HCT116 (cell line): ENCODE measurements around the gene RPL28. TPM values are rescaled to one million over a fixed set of nuclear protein-coding genes. Genes with fewer than 3 reads are reported as not detected.

Experiments used
- ATAC-seq: fragments of 200-7000 bp; cut with Tn5 transposase; 2 replicates; pipeline ENCODE4 v1.9.1; 2020; ENCODE audit warnings: mild to moderate bottlenecking, moderate library complexity
- BruUV-seq: library from RNA; stranded (reverse); fragments of 400-500 nt; replicated peaks from 2 replicates; lab custom pipeline; 2021; lab: Mats Ljungman, UMichigan
- CTCF ChIA-PET: fragments of 300-600 bp; sonication (Branson Sonifier 250); formaldehyde crosslinking; loops from one replicate; lab custom pipeline; 2021; ENCODE audit warnings: antibody characterized with exemption; lab: Charles Lee
- POLR2A ChIA-PET: fragments of 300-600, 350-600 bp; sonication (Branson Sonifier 250); formaldehyde crosslinking; loops from one replicate; lab custom pipeline; 2021; ENCODE audit warnings: antibody characterized with exemption; lab: Charles Lee
- RAD21 ChIA-PET, 2 experiments: fragments of 300-600 bp; sonication (Branson Sonifier 250); formaldehyde crosslinking; loops; one replicate each; lab custom pipeline; 2023; ENCODE audit warnings: low total read pairs in 2 of 2; ENCODE audit not compliant: uncharacterized antibody in 2 of 2, unreplicated experiment in 2 of 2, low non-redundant PET in 1 of 2; lab: Charles Lee
- DNase-seq: peaks from one replicate; pipeline ENCODE4 v3.0.0-alpha.2; 2010; ENCODE audit warnings: low read depth, low spot score
- H2AFZ ChIP-seq: fragments of 200-600 bp; shearing (Covaris generic), sonication (generic); 2 replicates; pipeline ENCODE4 v1.6.1; 2017; ENCODE audit warnings: low read depth, mixed run types, mixed read lengths, antibody characterized with exemption, low read length; ENCODE audit not compliant: poor library complexity, severe bottlenecking
- H3K27ac ChIP-seq: 2 replicates; pipeline ENCODE4 v1.5.1; 2012; ENCODE audit warnings: low read depth, low read length
- H3K27me3 ChIP-seq: fragments of 200-600 bp; sonication (generic); 2 replicates; pipeline ENCODE4 v1.6.1; 2016; ENCODE audit warnings: mixed run types, low read length, mixed read lengths; ENCODE audit not compliant: insufficient read depth
- H3K36me3 ChIP-seq, 2 experiments: fragments of 200-500 bp in 1 of 2; fragments of 200-600 bp in 1 of 2; sonication (Bioruptor generic) in 1 of 2; sonication (generic) in 1 of 2; 2 replicates each; pipeline versions ENCODE4 v1.5.1 to v1.6.1; 2014 to 2016; ENCODE audit warnings: low read length in 2 of 2, inconsistent platforms in 1 of 2, mixed read lengths in 1 of 2, mixed run types in 1 of 2; ENCODE audit not compliant: insufficient read depth in 2 of 2, control insufficient read depth in 1 of 2
- H3K4me1 ChIP-seq, 2 experiments: fragments of 200-600 bp in 1 of 2; sonication (generic) in 1 of 2; 2 replicates each; pipeline versions ENCODE4 v1.5.1 to v1.6.1; 2012 to 2017; ENCODE audit warnings: low read length in 2 of 2, inconsistent platforms in 1 of 2, mild to moderate bottlenecking in 1 of 2, mixed read lengths in 1 of 2, mixed run types in 1 of 2, moderate library complexity in 1 of 2; ENCODE audit not compliant: insufficient read depth in 2 of 2, control insufficient read depth in 1 of 2
- H3K4me2 ChIP-seq: fragments of 200-600 bp; sonication (generic); 2 replicates; pipeline ENCODE4 v1.6.1; 2017; ENCODE audit warnings: mixed run types, low read length, mixed read lengths
- H3K4me3 ChIP-seq, 2 experiments: fragments of 200-600 bp in 1 of 2; sonication (generic) in 1 of 2; replicated peaks in 1 of 2; 2 replicates each; pipeline ENCODE4 v1.5.1; 2011 to 2016; ENCODE audit warnings: low read length in 2 of 2, control low read depth in 1 of 2, low read depth in 1 of 2, mild to moderate bottlenecking in 1 of 2, mixed read lengths in 1 of 2, mixed run types in 1 of 2
- H3K79me2 ChIP-seq: fragments of 200-600 bp; sonication (generic); 2 replicates; pipeline ENCODE4 v1.6.1; 2017; ENCODE audit warnings: mild to moderate bottlenecking, mixed run types, low read length, moderate library complexity, mixed read lengths; ENCODE audit not compliant: insufficient read depth
- H3K9ac ChIP-seq: fragments of 200-600 bp; sonication (generic); 2 replicates; pipeline ENCODE4 v1.6.1; 2016; ENCODE audit warnings: low read length, mixed read lengths
- H3K9me2 ChIP-seq: fragments of 200-600 bp; sonication (generic), shearing (Covaris generic); 2 replicates; pipeline ENCODE4 v1.6.1; 2017; ENCODE audit warnings: mixed run types, mild to moderate bottlenecking, moderate library complexity; ENCODE audit not compliant: insufficient read depth
- H3K9me3 ChIP-seq, 2 experiments: fragments of 200-500 bp in 1 of 2; fragments of 200-600 bp in 1 of 2; sonication (Bioruptor generic) in 1 of 2; sonication (generic) in 1 of 2; 2 replicates each; pipeline ENCODE4 v1.6.1; 2014 to 2017; ENCODE audit warnings: low read length in 2 of 2, mixed read lengths in 2 of 2, inconsistent platforms in 1 of 2, low read depth in 1 of 2, mild to moderate bottlenecking in 1 of 2, mixed run types in 1 of 2, moderate library complexity in 1 of 2; ENCODE audit not compliant: control insufficient read depth in 1 of 2, insufficient read depth in 1 of 2
- H4K20me1 ChIP-seq: fragments of 200-600 bp; sonication (generic), shearing (Covaris generic); 2 replicates; pipeline ENCODE4 v1.6.1; 2017; ENCODE audit warnings: mixed run types, mild to moderate bottlenecking, moderate library complexity; ENCODE audit not compliant: insufficient read depth
- CBX3 ChIP-seq: IDR thresholded peaks from 2 replicates; pipeline ENCODE4 v1.6.1; 2012; ENCODE audit warnings: low read depth
- CEBPB ChIP-seq: IDR thresholded peaks from 2 replicates; pipeline ENCODE4 v1.6.1; 2012; ENCODE audit warnings: low read depth
- CTCF ChIP-seq, 3 experiments: fragments of 200-600 bp in 1 of 3; sonication (generic) in 1 of 3; IDR thresholded peaks in 2 of 3; conservative IDR thresholded peaks in 1 of 3; 2 replicates each; pipeline ENCODE4 v1.5.1; 2012 to 2017; ENCODE audit warnings: low read depth in 2 of 3, low read length in 2 of 3, antibody characterized with exemption in 1 of 3, borderline replicate concordance in 1 of 3, control low read depth in 1 of 3, mild to moderate bottlenecking in 1 of 3, mixed read lengths in 1 of 3, mixed run types in 1 of 3, moderate library complexity in 1 of 3; ENCODE audit not compliant: insufficient read depth in 1 of 3
- EZH2phosphoT487 ChIP-seq: fragments of 200-600 bp; IDR thresholded peaks from 2 replicates; pipeline ENCODE4 v1.6.1; 2018; ENCODE audit warnings: antibody characterized with exemption, borderline replicate concordance
- FOSL1 ChIP-seq: IDR thresholded peaks from 2 replicates; pipeline ENCODE4 v1.6.1; 2012; ENCODE audit warnings: low read depth
- JUND ChIP-seq: IDR thresholded peaks from 2 replicates; pipeline ENCODE4 v1.6.1; 2012
- MAX ChIP-seq: IDR thresholded peaks from 2 replicates; pipeline ENCODE4 v1.6.1; 2012
- POLR2AphosphoS5 ChIP-seq: IDR thresholded peaks from 2 replicates; pipeline ENCODE4 v1.6.1; 2011; ENCODE audit warnings: mild to moderate bottlenecking, low read depth, low read length, moderate library complexity
- RAD21 ChIP-seq: IDR thresholded peaks from 2 replicates; pipeline ENCODE4 v1.6.1; 2012; ENCODE audit warnings: low read depth, mild to moderate bottlenecking
- SIN3A ChIP-seq: IDR thresholded peaks from 2 replicates; pipeline ENCODE4 v1.6.1; 2012; ENCODE audit warnings: low read depth
- SP1 ChIP-seq: IDR thresholded peaks from 2 replicates; pipeline ENCODE4 v1.6.1; 2012; ENCODE audit warnings: low read depth
- intact Hi-C: fragments of 100-400 bp; cut with micrococcal nuclease; formaldehyde crosslinking; loops from 2 replicates; pipeline ENCODE4 v1.10.0; 2022
- total RNA-seq: library from RNA; stranded (reverse); gene quantifications from one replicate; pipeline ENCODE4 v1.2.1, GENCODE V29; 2021; ENCODE audit not compliant: unreplicated experiment
- TF ChIP-seq, protein P1 (sequence below): IDR thresholded peaks from 2 replicates; pipeline ENCODE4 v1.6.1; 2012; ENCODE audit warnings: low read depth

The RPL28 gene
- total RNA-seq, 1 experiment from 2014 or later = 3,050 TPM

- TF ChIP-seq SIN3A = no peak
- TF ChIP-seq FOSL1 = no peak
- no peak for TF ChIP-seq POLR2AphosphoS5
Observed at GRCh38 chr19:55382013-55382412, 3.7 kb upstream of the RPL28 start (continued).

GRCh38 chr19:55382522-55383054 lies 3.1 kb upstream of the RPL28 start:
- Histone ChIP-seq H3K79me2 (peaks cover 44% of the 10 kb centered on the region), H3K27ac (peak overlapping the region; percentile 99; the same call in 1 of the 2 replicates), H4K20me1 (peaks cover 13% of the 10 kb centered on the region; the same call in 1 of the 2 replicates), H3K27me3 (no peaks in the 10 kb centered on the region), H2AFZ (no peak overlapping the region), H3K36me3 (peaks cover 5 to 17% of the 10 kb centered on the region in 2 experiments; a peak in 3 of 4 replicates), H3K4me2 (peak overlapping the region; percentile 95), H3K9me2 (no peaks in the 10 kb centered on the region), H3K4me1 (peaks cover 6 to 39% of the 10 kb centered on the region in 2 experiments; a peak in 3 of 4 replicates), H3K9me3 (no peaks in the 10 kb centered on the region), H3K9ac (peak overlapping the region; percentile 94), H3K4me3 (peak overlapping the region; percentile 61 to 67)
- CTCF ChIA-PET = interaction anchor here (1.7 kb wide), 1 partner anchor 81 kb away, joined by 12 read pairs; no protein-coding TSS in a partner anchor
- RAD21 ChIA-PET = no interaction called here
- no TSS peak for BruUV-seq
- ATAC-seq (no peak), DNase-seq (no peak)
- intact Hi-C loops = loop anchor here (5.0 kb wide), 1 partner anchor 80 kb away; no protein-coding TSS in a partner anchor
- no peak for TF ChIP-seq EZH2phosphoT487
- no peak for TF ChIP-seq POLR2AphosphoS5
- TF ChIP-seq MAX = no peak
- no peak for TF ChIP-seq RAD21
- no peak for TF ChIP-seq FOSL1
- TF ChIP-seq CEBPB = no peak
- TF ChIP-seq, protein P1, sequence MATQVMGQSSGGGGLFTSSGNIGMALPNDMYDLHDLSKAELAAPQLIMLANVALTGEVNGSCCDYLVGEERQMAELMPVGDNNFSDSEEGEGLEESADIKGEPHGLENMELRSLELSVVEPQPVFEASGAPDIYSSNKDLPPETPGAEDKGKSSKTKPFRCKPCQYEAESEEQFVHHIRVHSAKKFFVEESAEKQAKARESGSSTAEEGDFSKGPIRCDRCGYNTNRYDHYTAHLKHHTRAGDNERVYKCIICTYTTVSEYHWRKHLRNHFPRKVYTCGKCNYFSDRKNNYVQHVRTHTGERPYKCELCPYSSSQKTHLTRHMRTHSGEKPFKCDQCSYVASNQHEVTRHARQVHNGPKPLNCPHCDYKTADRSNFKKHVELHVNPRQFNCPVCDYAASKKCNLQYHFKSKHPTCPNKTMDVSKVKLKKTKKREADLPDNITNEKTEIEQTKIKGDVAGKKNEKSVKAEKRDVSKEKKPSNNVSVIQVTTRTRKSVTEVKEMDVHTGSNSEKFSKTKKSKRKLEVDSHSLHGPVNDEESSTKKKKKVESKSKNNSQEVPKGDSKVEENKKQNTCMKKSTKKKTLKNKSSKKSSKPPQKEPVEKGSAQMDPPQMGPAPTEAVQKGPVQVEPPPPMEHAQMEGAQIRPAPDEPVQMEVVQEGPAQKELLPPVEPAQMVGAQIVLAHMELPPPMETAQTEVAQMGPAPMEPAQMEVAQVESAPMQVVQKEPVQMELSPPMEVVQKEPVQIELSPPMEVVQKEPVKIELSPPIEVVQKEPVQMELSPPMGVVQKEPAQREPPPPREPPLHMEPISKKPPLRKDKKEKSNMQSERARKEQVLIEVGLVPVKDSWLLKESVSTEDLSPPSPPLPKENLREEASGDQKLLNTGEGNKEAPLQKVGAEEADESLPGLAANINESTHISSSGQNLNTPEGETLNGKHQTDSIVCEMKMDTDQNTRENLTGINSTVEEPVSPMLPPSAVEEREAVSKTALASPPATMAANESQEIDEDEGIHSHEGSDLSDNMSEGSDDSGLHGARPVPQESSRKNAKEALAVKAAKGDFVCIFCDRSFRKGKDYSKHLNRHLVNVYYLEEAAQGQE = no peak
- TF ChIP-seq CTCF (IDR thresholded peaks at IDR 0.05 in 2 of 3, conservative IDR thresholded peaks at IDR 0.05 in 1 of 3; ENCODE audit: borderline replicate concordance in 1 of 3, insufficient read depth in 1 of 3, low read depth in 2 of 3, low read length in 2 of 3) = no peak
- TF ChIP-seq JUND = no peak
- TF ChIP-seq CBX3 = no peak
- no peak for TF ChIP-seq SP1
- TF ChIP-seq SIN3A = no peak
- TF ChIP-seq, all 23 proteins: peak for 0
- POLR2A ChIA-PET = interaction anchor here (0.6 to 2.9 kb wide), 5 partner anchors 9 to 242 kb away, joined by 3 to 13 read pairs (median 3); partner anchors contain the start of genes UBE2S and ZNF784
